ENCODE results near the gene HOXB8. TPM values are rescaled to one million over a fixed set of nuclear protein-coding genes. Genes with fewer than 3 reads are reported as not detected.

HOXB8 gene
- total RNA-seq, 2 donors from 2014 or later: not detected

DNA sequence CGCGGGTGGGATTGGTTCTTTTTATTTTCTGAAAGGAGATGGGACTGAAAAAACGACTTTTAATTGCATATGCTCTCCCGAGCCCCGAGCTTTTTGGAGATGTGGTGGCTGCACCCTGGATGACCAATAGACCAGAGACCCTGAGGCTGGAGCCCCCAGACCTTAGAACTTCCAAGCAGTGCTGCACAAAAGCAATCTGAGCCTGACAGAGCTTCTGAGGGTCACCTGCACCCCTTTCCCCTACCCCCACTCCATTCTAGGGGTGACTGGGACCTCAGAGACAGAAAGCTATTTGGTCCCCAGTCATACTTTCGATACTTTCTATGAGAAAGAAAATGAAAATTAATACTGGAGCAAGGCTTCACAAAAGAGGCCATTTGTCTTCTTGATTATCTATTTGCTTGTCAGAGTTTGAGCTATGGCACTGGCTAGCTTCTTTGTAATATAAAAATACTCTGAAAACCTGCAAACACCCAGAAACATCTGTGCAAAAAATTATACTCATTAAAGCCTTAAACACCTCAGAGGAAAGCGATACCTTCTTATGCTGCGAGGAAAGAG, 40.5 kb downstream of the HOXB8 start:
- H3K9me3 ChIP-seq (ENCODE audit: control insufficient read depth, low read length): no peaks in the 10 kb centered on the region
- Mint-ChIP-seq H3K27me3 (ENCODE audit: insufficient read depth) (peaks cover 28% of the 10 kb centered on the region), H3K4me3 (no peak overlapping the region), H3K27ac (no peak overlapping the region), H3K4me1 (peaks cover 17% of the 10 kb centered on the region), H3K36me3 (ENCODE audit: low read depth) (no peaks in the 10 kb centered on the region), H3K9me3 (no peaks in the 10 kb centered on the region)
- H3K27ac ChIP-seq (ENCODE audit: low read depth, low read length): peak overlapping the region; percentile 37
- WGBS, 2 experiments (ENCODE audit: insufficient coverage in 1 of 2, insufficient read length in 1 of 2): 22 to 23% methylated on average over 6 to 8 of the region's 8 CpGs
- no peak overlapping the region for H3K4me3 ChIP-seq (ENCODE audit: low read length)
- TF ChIP-seq, protein P1, sequence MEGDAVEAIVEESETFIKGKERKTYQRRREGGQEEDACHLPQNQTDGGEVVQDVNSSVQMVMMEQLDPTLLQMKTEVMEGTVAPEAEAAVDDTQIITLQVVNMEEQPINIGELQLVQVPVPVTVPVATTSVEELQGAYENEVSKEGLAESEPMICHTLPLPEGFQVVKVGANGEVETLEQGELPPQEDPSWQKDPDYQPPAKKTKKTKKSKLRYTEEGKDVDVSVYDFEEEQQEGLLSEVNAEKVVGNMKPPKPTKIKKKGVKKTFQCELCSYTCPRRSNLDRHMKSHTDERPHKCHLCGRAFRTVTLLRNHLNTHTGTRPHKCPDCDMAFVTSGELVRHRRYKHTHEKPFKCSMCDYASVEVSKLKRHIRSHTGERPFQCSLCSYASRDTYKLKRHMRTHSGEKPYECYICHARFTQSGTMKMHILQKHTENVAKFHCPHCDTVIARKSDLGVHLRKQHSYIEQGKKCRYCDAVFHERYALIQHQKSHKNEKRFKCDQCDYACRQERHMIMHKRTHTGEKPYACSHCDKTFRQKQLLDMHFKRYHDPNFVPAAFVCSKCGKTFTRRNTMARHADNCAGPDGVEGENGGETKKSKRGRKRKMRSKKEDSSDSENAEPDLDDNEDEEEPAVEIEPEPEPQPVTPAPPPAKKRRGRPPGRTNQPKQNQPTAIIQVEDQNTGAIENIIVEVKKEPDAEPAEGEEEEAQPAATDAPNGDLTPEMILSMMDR (conservative IDR thresholded peaks at IDR 0.05): no peak
- H3K9ac ChIP-seq (ENCODE audit: extremely low read depth, low read length, poor library complexity, severe bottlenecking): no peak overlapping the region
- peaks cover 11% of the 10 kb centered on the region for H3K4me1 ChIP-seq (ENCODE audit: control insufficient read depth, insufficient read depth, low read length)
- H3K36me3 ChIP-seq (ENCODE audit: control insufficient read depth, insufficient read depth, low read length): no peaks in the 10 kb centered on the region
- H3K27me3 ChIP-seq (ENCODE audit: control insufficient read depth, insufficient read depth, low read length, poor library complexity, severe bottlenecking): peaks cover 99% of the 10 kb centered on the region
- no peak for DNase-seq

DNA sequence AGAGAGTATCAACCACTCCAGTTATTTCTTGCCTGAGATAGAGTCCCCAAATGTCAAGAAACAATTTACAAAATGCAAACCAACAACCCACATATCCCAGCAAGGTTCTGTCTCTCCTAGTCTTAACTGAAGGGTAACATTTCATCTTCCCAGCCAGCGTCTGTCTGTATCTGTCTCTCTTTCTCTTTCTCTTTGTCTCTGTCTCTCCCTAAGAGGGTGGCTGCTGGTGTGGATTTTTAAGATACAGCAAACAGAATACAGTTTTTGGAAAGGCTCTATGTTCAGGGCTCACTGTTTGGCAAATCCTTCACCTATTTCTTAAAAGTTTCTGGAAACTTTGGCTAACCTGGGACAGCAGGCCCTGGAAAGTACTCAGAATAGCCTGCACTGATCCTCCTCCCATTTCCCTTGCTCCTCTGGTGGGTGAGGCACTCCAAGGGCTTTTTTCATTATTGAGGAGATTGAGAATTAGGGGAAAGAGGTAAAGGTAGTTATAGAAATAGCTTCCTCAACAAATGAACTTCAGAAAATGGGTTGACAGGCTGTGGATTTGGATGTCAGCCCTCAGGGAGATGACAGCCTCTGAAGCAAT, 43.2 kb downstream of the HOXB8 start:
- H3K4me3 Mint-ChIP-seq: no peak overlapping the region
- no peaks in the 10 kb centered on the region for H3K9me3 Mint-ChIP-seq
- peaks cover 4% of the 10 kb centered on the region for H3K27me3 Mint-ChIP-seq (ENCODE audit: insufficient read depth)
- no peak overlapping the region for H3K27ac Mint-ChIP-seq
- TF ChIP-seq, protein P1 (conservative IDR thresholded peaks at IDR 0.05): no peak
- no peak overlapping the region for H3K9ac ChIP-seq (ENCODE audit: extremely low read depth, low read length, poor library complexity, severe bottlenecking)
- peaks cover 5% of the 10 kb centered on the region for H3K9me3 ChIP-seq (ENCODE audit: control insufficient read depth, low read length)
- peaks cover 16% of the 10 kb centered on the region for H3K4me1 Mint-ChIP-seq
- no peaks in the 10 kb centered on the region for H3K36me3 ChIP-seq (ENCODE audit: control insufficient read depth, insufficient read depth, low read length)
- 14% methylated on average over 1 of the region's 1 CpG; no CpG with 5 or more reads in 1 of the 2 experiments for WGBS, 2 experiments (ENCODE audit: insufficient coverage in 1 of 2, insufficient read length in 1 of 2)
- no peak for DNase-seq
- no peak overlapping the region for H3K27ac ChIP-seq (ENCODE audit: low read depth, low read length)
- peaks cover 100% of the 10 kb centered on the region for H3K27me3 ChIP-seq (ENCODE audit: control insufficient read depth, insufficient read depth, low read length, poor library complexity, severe bottlenecking)
- no peak overlapping the region for H3K4me3 ChIP-seq (ENCODE audit: low read length)
- H3K36me3 Mint-ChIP-seq (ENCODE audit: low read depth): no peaks in the 10 kb centered on the region
- H3K4me1 ChIP-seq (ENCODE audit: control insufficient read depth, insufficient read depth, low read length): peaks cover 13% of the 10 kb centered on the region

DNA sequence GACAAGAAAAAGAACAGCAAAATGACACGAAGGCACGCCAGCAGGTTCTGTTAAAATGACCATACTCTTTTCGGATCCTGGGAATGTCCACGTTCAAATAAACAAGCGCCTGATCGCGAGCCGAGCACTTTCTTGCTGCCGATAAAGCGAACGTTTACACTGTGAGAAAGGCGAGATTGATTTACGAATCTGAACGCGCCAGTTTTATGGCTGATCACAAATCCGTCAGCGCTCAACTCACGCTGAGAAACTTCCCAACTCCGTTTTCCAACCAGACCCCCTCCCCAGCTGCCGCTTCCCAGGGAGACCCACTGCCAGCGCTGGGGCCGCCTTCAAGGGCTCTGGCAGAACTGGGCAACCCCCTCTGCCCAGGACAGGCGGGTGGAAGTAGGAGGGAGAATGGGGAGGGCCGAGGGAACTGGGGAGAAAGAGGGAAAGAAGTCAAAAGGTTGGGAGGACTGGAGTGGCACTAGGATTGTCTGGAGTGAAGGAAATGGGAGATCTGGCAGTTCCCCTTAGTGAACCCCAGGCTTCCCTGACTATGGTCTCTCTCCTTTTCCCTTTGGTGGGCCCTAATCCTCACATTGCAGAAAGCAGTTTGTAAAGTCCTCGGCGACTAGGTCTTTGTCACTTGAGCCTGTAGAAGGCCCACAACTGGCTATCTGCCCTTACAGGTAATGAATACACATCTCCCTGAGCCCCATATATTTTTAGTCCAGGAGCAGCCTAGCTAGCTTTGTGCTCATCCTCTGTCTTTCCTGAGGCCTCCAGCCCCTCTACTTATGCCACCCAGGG, 43.9 kb downstream of the HOXB8 start:
- Histone ChIP-seq H3K36me3 (ENCODE audit: control insufficient read depth, insufficient read depth, low read length) (no peaks in the 10 kb centered on the region), H3K9ac (ENCODE audit: extremely low read depth, low read length, poor library complexity, severe bottlenecking) (no peak overlapping the region), H3K4me3 (ENCODE audit: low read length) (peak overlapping the region; percentile 69), H3K9me3 (ENCODE audit: control insufficient read depth, low read length) (peaks cover 12% of the 10 kb centered on the region), H3K4me1 (ENCODE audit: control insufficient read depth, insufficient read depth, low read length) (peaks cover 13% of the 10 kb centered on the region), H3K27me3 (ENCODE audit: control insufficient read depth, insufficient read depth, low read length, poor library complexity, severe bottlenecking) (peaks cover 100% of the 10 kb centered on the region), H3K27ac (ENCODE audit: low read depth, low read length) (no peak overlapping the region)
- 1 to 4% methylated on average over 15 to 26 of the region's 26 CpGs for WGBS, 2 experiments (ENCODE audit: insufficient coverage in 1 of 2, insufficient read length in 1 of 2)
- H3K36me3 Mint-ChIP-seq (ENCODE audit: low read depth): no peaks in the 10 kb centered on the region
- TF ChIP-seq, protein P1 (conservative IDR thresholded peaks at IDR 0.05): no peak
- peak; percentile 81 for DNase-seq
- H3K9me3 Mint-ChIP-seq: no peaks in the 10 kb centered on the region
- H3K4me3 Mint-ChIP-seq: peak overlapping the region; percentile 27
- peaks cover 16% of the 10 kb centered on the region for H3K4me1 Mint-ChIP-seq
- H3K27ac Mint-ChIP-seq: no peak overlapping the region
- no peaks in the 10 kb centered on the region for H3K27me3 Mint-ChIP-seq (ENCODE audit: insufficient read depth)
